ACC112 (cell line): ENCODE results near the gene EXOC5.
"Not testable (repeated sequence)": the region's sequence is repeated elsewhere in the genome, so short reads cannot be mapped to it uniquely, and the experiment has no call there.

Experiments used
- H2AFZ ChIP-seq: fragments of 200-600 bp; sonication (generic); one replicate; pipeline ENCODE4 v1.6.0; 2017; ENCODE audit warnings: antibody characterized with exemption, low read length; ENCODE audit not compliant: unreplicated experiment
- H3K27ac ChIP-seq: fragments of 200-600 bp; sonication (generic); 2 replicates; pipeline ENCODE4 v1.5.1; 2014; ENCODE audit warnings: low read depth, mild to moderate bottlenecking, antibody characterized with exemption, low read length, moderate library complexity
- H3K27me3 ChIP-seq: fragments of 200-600 bp; sonication (generic); 2 replicates; pipeline ENCODE4 v1.6.1; 2014; ENCODE audit warnings: mild to moderate bottlenecking, antibody characterized with exemption, low read length, moderate library complexity, mixed read lengths; ENCODE audit not compliant: insufficient read depth
- H3K36me3 ChIP-seq: fragments of 200-600 bp; sonication (generic); 2 replicates; pipeline ENCODE4 v1.6.1; 2016; ENCODE audit warnings: mild to moderate bottlenecking, antibody characterized with exemption, low read length, moderate library complexity, mixed read lengths; ENCODE audit not compliant: insufficient read depth
- H3K4me1 ChIP-seq: fragments of 200-600 bp; sonication (generic); one replicate; pipeline ENCODE4 v1.6.1; 2016; ENCODE audit warnings: low read length, mixed read lengths; ENCODE audit not compliant: insufficient read depth, unreplicated experiment, control insufficient read depth
- H3K4me3 ChIP-seq: fragments of 200-600 bp; sonication (generic); 2 replicates; pipeline ENCODE4 v1.5.1; 2014; ENCODE audit warnings: mild to moderate bottlenecking, low read depth, low read length
- H3K79me2 ChIP-seq: fragments of 200-600 bp; sonication (generic); one replicate; pipeline ENCODE4 v1.6.0; 2016; ENCODE audit warnings: low read length; ENCODE audit not compliant: control insufficient read depth, unreplicated experiment, insufficient read depth

EXOC5 gene

DNA sequence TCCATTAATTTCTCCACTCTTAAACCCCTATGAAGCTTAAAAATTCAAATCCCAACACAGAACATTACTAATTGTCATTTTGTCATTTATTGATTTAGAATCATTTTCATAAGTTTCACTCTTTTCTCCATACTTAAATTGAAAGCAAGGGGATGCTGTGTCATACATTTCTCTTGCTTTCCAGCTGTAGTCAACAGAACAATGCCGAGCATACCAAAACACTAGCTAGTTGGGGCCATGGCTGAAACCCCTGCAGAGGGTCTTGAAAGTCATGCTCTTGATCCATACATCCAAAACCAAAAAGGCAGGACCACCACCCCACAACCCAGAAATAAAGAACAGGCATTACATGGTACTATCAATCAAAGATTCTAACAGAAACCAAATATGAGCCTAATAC lies 9.0 kb downstream of the EXOC5 start:
- no peak overlapping the region for H3K4me3 ChIP-seq
- H2AFZ ChIP-seq, result no peak overlapping the region
- peaks cover 87% of the 10 kb centered on the region for H3K79me2 ChIP-seq
- H3K36me3 ChIP-seq, result no peaks in the 10 kb centered on the region
- no peak overlapping the region for H3K27ac ChIP-seq
- H3K4me1 ChIP-seq, result peaks cover 5% of the 10 kb centered on the region
- H3K27me3 ChIP-seq, result no peaks in the 10 kb centered on the region

GRCh38 chr14:57258221-57258620 lies 10.5 kb downstream of the EXOC5 start:
- not testable (repeated sequence) for H3K27ac ChIP-seq, H3K36me3 ChIP-seq, H3K4me1 ChIP-seq, H3K4me3 ChIP-seq, H3K27me3 ChIP-seq, H2AFZ ChIP-seq
- peaks cover 89% of the 10 kb centered on the region for H3K79me2 ChIP-seq

DNA sequence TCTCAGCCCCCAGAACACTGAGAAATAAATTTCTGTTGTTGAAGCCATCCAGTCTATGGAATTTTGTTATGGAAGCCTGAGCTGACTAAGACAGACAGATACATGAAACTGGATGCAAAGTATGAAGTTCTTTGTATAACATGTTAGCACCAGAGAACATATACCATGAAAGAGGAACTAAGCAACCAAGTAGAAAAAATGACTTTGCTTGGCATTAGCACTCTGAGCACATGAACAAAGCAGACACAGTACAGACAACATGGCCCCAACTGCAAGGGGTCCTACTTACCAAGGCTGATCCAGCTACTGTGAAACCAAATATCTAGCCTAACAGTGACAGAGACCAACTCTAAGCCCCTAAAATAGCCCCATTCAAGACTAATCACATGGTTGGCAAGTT lies 13.8 kb downstream of the EXOC5 start:
- Histone ChIP-seq H3K27ac (no peak overlapping the region), H3K79me2 (peaks cover 94% of the 10 kb centered on the region), H3K4me3 (no peak overlapping the region), H3K4me1 (peaks cover 4% of the 10 kb centered on the region), H3K27me3 (no peaks in the 10 kb centered on the region), H3K36me3 (no peaks in the 10 kb centered on the region), H2AFZ (no peak overlapping the region)

DNA sequence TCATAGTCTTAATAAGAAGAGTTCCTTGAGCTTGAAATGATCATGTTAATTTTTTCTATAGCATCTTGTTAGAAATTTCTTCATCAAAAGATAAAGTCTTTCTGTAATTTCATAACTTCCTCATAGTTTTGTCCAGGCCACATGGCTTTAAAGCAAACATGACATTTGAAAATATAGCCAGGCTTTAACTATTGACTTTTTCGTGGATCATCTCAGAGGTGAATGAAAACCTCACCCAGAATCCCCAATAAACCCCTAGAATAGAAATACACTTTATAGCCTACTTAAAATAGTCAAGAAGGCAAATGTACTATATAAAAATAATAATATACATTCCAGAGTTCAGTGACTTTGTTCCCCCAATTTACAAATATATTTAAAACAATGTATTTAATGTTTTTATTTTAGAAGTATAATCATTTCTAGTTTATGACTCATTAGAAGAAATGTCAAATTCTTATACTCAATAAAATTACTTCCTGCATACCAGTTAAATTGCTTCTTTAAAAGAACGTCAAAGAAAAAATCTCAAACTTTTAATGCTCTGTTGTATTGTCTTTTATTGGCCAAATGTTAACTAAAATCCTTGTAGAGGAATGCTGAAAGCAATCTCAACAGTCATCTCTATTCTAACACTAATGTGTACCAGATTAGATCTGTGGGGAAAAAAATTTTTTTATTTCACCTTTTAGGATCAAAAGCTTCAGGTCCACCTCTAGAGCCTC lies 21.6 kb downstream of the EXOC5 start:
- H2AFZ ChIP-seq, result no peak overlapping the region
- peaks cover 25% of the 10 kb centered on the region for H3K4me1 ChIP-seq
- H3K4me3 ChIP-seq, result peak overlapping the region; percentile 43; the same call in 1 of the 2 replicates
- peak overlapping the region; percentile 62 for H3K27ac ChIP-seq
- no peaks in the 10 kb centered on the region for H3K27me3 ChIP-seq
- H3K79me2 ChIP-seq, result peaks cover 38% of the 10 kb centered on the region
- no peaks in the 10 kb centered on the region for H3K36me3 ChIP-seq

- Histone ChIP-seq H3K4me3 (no peak overlapping the region), H3K27me3 (no peaks in the 10 kb centered on the region), H3K27ac (peak overlapping the region; percentile 62), H2AFZ (no peak overlapping the region), H3K79me2 (peaks cover 29% of the 10 kb centered on the region), H3K36me3 (no peaks in the 10 kb centered on the region), H3K4me1 (peaks cover 25% of the 10 kb centered on the region)
Observed at GRCh38 chr14:57245941-57246340, 22.8 kb downstream of the EXOC5 start.

- Histone ChIP-seq H3K79me2 (peaks cover 17% of the 10 kb centered on the region), H2AFZ (no peak overlapping the region), H3K27ac (no peak overlapping the region), H3K4me1 (peaks cover 25% of the 10 kb centered on the region), H3K36me3 (no peaks in the 10 kb centered on the region), H3K4me3 (no peak overlapping the region), H3K27me3 (no peaks in the 10 kb centered on the region)
Observed at GRCh38 chr14:57244106-57244505, 24.6 kb downstream of the EXOC5 start.

DNA sequence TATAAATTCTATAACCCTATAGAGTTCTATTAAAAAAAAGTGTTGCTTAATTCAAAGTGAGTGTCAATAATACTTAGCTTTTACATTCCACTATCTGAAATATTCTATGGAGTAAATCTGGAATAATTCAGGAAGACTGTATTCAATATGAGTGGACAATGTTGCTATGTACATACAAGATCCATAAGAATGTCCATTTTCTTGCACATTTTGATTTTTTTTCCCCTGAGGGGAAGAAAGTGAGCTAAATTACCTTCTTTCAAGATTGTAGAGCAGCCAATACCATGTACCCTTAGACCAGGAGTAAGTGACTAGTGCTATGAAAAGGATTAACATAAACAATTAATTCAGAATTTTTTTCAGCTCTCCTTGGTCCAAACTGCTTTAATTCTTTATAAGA lies 25.4 kb downstream of the EXOC5 start:
- Histone ChIP-seq H3K36me3 (no peaks in the 10 kb centered on the region), H3K27me3 (no peaks in the 10 kb centered on the region), H3K79me2 (peaks cover 11% of the 10 kb centered on the region), H3K27ac (no peak overlapping the region), H3K4me1 (peaks cover 25% of the 10 kb centered on the region), H2AFZ (no peak overlapping the region), H3K4me3 (no peak overlapping the region)

GRCh38 chr14:57240115-57240514 lies 28.6 kb downstream of the EXOC5 start:
- not testable (repeated sequence) for H3K27me3 ChIP-seq, H3K27ac ChIP-seq, H2AFZ ChIP-seq, H3K79me2 ChIP-seq, H3K4me3 ChIP-seq, H3K4me1 ChIP-seq, H3K36me3 ChIP-seq

GRCh38 chr14:57232006-57232405 lies 36.7 kb downstream of the EXOC5 start:
- no peak overlapping the region for H3K27ac ChIP-seq
- no peak overlapping the region for H2AFZ ChIP-seq
- H3K4me3 ChIP-seq, result no peak overlapping the region
- H3K4me1 ChIP-seq, result no peaks in the 10 kb centered on the region
- no peaks in the 10 kb centered on the region for H3K79me2 ChIP-seq
- no peaks in the 10 kb centered on the region for H3K27me3 ChIP-seq
- peaks cover 30% of the 10 kb centered on the region for H3K36me3 ChIP-seq

DNA sequence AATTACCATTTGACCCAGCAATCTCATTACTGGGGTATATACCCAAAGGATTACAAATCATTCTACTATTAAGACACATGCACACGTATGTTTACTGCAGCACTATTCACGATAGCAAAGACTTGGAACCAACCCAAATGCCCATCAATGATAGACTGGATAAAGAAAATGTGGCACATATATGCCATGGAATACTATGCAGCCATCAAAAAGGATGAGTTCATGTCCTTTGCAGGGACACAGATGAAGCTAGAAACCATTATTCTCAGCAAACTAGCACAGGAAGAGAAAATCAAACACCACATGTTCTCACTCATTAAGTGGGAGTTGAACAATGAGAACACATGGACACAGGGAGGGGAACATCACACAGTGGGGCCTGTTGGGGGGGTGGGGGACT lies 40.4 kb downstream of the EXOC5 start:
- H2AFZ ChIP-seq, H3K79me2 ChIP-seq, H3K27me3 ChIP-seq, H3K4me1 ChIP-seq, H3K27ac ChIP-seq, H3K4me3 ChIP-seq: not testable (repeated sequence)
- H3K36me3 ChIP-seq, result peaks cover 29% of the 10 kb centered on the region

- no peak overlapping the region for H3K4me3 ChIP-seq
- peaks cover 3% of the 10 kb centered on the region for H3K4me1 ChIP-seq
- no peak overlapping the region for H2AFZ ChIP-seq
- peaks cover 4% of the 10 kb centered on the region for H3K79me2 ChIP-seq
- peaks cover 24% of the 10 kb centered on the region for H3K36me3 ChIP-seq
- H3K27me3 ChIP-seq, result no peaks in the 10 kb centered on the region
- no peak overlapping the region for H3K27ac ChIP-seq
Observed at GRCh38 chr14:57227083-57227482, 41.6 kb downstream of the EXOC5 start.
